ENCODE data around the gene CACNB2.
A peak's percentile ranks its signal among the peaks of the same experiment; 100 is the strongest.

The CACNB2 gene

DNA sequence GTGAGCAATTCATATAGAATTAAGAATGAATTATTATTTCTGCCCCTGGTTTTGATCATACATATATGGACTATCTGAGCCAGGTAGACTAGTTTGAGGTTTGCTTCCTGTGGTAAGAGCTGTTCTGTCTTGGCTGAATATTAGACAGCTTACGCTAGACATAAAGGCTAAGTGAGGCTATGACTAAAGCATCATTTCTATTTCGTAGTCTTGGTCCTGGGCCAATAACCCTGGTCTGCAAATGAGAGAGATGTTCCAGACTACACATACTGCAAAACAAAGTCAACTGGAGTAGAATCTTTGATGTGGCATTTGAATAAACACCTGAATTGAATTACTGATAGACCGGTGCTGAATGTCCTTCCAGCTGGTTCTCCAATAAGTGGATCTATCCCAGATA, 40.8 kb upstream of the CACNB2 start:
- TF ChIP-seq, protein P1, sequence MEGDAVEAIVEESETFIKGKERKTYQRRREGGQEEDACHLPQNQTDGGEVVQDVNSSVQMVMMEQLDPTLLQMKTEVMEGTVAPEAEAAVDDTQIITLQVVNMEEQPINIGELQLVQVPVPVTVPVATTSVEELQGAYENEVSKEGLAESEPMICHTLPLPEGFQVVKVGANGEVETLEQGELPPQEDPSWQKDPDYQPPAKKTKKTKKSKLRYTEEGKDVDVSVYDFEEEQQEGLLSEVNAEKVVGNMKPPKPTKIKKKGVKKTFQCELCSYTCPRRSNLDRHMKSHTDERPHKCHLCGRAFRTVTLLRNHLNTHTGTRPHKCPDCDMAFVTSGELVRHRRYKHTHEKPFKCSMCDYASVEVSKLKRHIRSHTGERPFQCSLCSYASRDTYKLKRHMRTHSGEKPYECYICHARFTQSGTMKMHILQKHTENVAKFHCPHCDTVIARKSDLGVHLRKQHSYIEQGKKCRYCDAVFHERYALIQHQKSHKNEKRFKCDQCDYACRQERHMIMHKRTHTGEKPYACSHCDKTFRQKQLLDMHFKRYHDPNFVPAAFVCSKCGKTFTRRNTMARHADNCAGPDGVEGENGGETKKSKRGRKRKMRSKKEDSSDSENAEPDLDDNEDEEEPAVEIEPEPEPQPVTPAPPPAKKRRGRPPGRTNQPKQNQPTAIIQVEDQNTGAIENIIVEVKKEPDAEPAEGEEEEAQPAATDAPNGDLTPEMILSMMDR (IDR thresholded peaks at IDR 0.05): no peak
- no peak overlapping the region for H3K4me3 ChIP-seq
- intact Hi-C loops (cut with DNase I; ENCODE audit: low total_unique reads): no loop called here
- no peaks in the 10 kb centered on the region for H3K27me3 ChIP-seq
- H3K36me3 ChIP-seq: no peaks in the 10 kb centered on the region
- no peak for DNase-seq
- no peaks in the 10 kb centered on the region for H3K9me3 ChIP-seq
- H3K27ac ChIP-seq: no peak overlapping the region
- H3K4me1 ChIP-seq: no peaks in the 10 kb centered on the region

- Histone ChIP-seq H3K27me3 (no peaks in the 10 kb centered on the region), H3K27ac (no peak overlapping the region), H3K9me3 (no peaks in the 10 kb centered on the region), H3K36me3 (no peaks in the 10 kb centered on the region), H3K4me1 (no peaks in the 10 kb centered on the region), H3K4me3 (no peak overlapping the region)
- DNase-seq: no peak
- intact Hi-C loops (cut with DNase I; ENCODE audit: low total_unique reads): loop anchor here (5.0 to 10.0 kb wide), 3 partner anchors 114 to 493 kb away; no protein-coding TSS in a partner anchor
- TF ChIP-seq, protein P1 (IDR thresholded peaks at IDR 0.05): no peak
These were observed 39.6 kb upstream of the CACNB2 start for GRCh38 chr10:18100669-18101068.

- Histone ChIP-seq H3K4me3 (no peak overlapping the region), H3K9me3 (no peaks in the 10 kb centered on the region), H3K4me1 (no peaks in the 10 kb centered on the region), H3K27me3 (no peaks in the 10 kb centered on the region), H3K36me3 (no peaks in the 10 kb centered on the region), H3K27ac (no peak overlapping the region)
- no peak for DNase-seq
- TF ChIP-seq, protein P1 (IDR thresholded peaks at IDR 0.05): no peak
- intact Hi-C loops (cut with DNase I; ENCODE audit: low total_unique reads): loop anchor here (5.0 to 10.0 kb wide), 3 partner anchors 112 to 495 kb away; no protein-coding TSS in a partner anchor
These were observed 37.8 kb upstream of the CACNB2 start for GRCh38 chr10:18102404-18102803.

DNA sequence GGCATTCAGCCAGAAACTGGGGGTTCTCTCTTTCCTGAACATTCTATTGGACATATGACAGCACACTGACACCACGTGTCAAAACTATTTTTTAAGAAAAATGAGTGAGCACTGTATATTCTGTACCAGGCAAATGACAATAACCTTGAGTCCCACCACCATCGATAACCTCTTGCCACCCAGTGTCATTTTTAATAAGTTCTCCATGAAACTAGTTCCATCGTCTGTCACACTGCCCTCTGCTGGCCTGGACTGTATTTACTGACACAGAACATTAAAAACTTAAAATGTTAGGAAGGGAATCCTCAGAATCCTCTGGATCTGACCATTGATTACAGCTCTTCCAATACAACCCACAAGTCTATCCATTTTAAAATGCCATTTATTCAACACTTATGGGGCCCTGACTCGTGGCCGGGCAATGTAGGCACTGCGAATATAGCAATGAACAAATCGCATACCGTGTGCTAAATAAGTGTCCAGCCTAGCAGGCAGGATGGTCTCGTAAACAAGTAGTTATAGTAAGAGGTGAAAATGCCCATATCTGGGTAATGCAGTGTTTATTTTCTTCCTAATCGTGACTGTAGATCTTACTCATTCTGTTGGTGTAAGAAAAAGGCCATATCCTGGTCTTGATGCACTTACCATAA, 35.9 kb upstream of the CACNB2 start:
- intact Hi-C loops (cut with DNase I; ENCODE audit: low total_unique reads): loop anchor here (5.0 to 10.0 kb wide), 3 partner anchors 110 to 497 kb away; no protein-coding TSS in a partner anchor
- H3K4me1 ChIP-seq: no peaks in the 10 kb centered on the region
- H3K27ac ChIP-seq: peak overlapping the region in 1 of 2 donors; percentile 23
- TF ChIP-seq, protein P1 (IDR thresholded peaks at IDR 0.05): peak; percentile 67 to 78
- H3K9me3 ChIP-seq: no peaks in the 10 kb centered on the region
- peak in 1 of 2 donors; percentile 71 for DNase-seq
- H3K36me3 ChIP-seq: no peaks in the 10 kb centered on the region
- no peaks in the 10 kb centered on the region for H3K27me3 ChIP-seq
- peak overlapping the region in 1 of 2 donors; percentile 37 for H3K4me3 ChIP-seq

GRCh38 chr10:18109341-18109870, 30.8 kb upstream of the CACNB2 start:
- H3K9me3 ChIP-seq: no peaks in the 10 kb centered on the region
- no peaks in the 10 kb centered on the region for H3K4me1 ChIP-seq
- H3K4me3 ChIP-seq: no peak overlapping the region
- H3K27me3 ChIP-seq: no peaks in the 10 kb centered on the region
- intact Hi-C loops (cut with DNase I; ENCODE audit: low total_unique reads): loop anchor here (10.0 kb wide), 2 partner anchors 105 to 265 kb away; no protein-coding TSS in a partner anchor
- H3K36me3 ChIP-seq: no peaks in the 10 kb centered on the region
- H3K27ac ChIP-seq: no peak overlapping the region
- DNase-seq: no peak
- TF ChIP-seq, protein P1 (IDR thresholded peaks at IDR 0.05): no peak
